ENCODE results near the gene PASK. TPM values are rescaled to one million over a fixed set of nuclear protein-coding genes. Genes with fewer than 3 reads are reported as not detected.

PASK gene
- total RNA-seq, 1 experiment from 2014 or later, result 45.8 TPM

DNA sequence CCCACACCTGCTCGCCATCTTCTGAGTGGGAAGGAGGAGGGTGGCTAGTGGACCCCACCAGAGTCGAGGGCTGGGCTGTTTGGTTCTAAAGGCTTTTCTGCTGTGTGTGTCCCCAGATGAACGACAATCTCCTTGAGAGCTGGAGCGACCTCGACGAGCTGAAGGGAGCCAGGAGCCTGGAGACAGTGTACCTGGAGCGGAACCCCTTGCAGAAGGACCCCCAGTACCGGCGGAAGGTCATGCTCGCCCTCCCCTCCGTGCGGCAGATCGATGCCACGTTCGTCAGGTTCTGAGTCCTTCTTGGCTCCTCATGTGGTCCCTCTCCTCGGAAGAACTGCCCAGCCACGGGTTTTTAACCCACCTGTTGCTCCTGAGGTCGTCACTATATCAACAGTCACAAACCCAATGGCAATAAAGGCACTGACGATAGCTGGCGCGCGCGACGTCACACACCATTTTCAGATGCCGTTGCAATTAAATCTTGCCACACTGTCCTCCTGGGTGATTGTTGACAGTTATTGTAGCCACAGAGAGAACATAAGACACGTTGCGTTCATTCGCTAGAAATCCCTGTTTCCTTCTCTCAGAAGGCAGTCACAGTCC is 33.4 kb upstream of the PASK start:
- H3K4me2 ChIP-seq (ENCODE audit: low read length), result no peak overlapping the region
- H3K4me3 ChIP-seq (replicated peaks in 1 of 2; ENCODE audit: low read depth in 1 of 2, low read length in 2 of 2), result no peak overlapping the region
- H3K36me3 ChIP-seq (ENCODE audit: control insufficient read depth in 1 of 2, insufficient read depth in 2 of 2, low read length in 2 of 2), result no peaks in the 10 kb centered on the region
- no peaks in the 10 kb centered on the region for H3K27me3 ChIP-seq (ENCODE audit: insufficient read depth, low read length)
- ChIA-PET POLR2A (no interaction called here), RAD21 (ENCODE audit: low non-redundant PET in 1 of 2, low total read pairs in 2 of 2, uncharacterized antibody in 2 of 2, unreplicated experiment in 2 of 2) (no interaction called here), CTCF (no interaction called here)
- TF ChIP-seq SIN3A (IDR thresholded peaks at IDR 0.05; ENCODE audit: low read depth) (no peak), EZH2phosphoT487 (IDR thresholded peaks at IDR 0.05; ENCODE audit: borderline replicate concordance) (no peak), EZH2 (IDR thresholded peaks at IDR 0.05) (no peak), ZFX (IDR thresholded peaks at IDR 0.05) (no peak), CEBPB (IDR thresholded peaks at IDR 0.05; ENCODE audit: low read depth) (no peak), SP1 (IDR thresholded peaks at IDR 0.05; ENCODE audit: low read depth) (no peak)
- DNase-seq (ENCODE audit: low read depth, low spot score), result no peak
- intact Hi-C loops (cut with micrococcal nuclease), result no loop called here
- no peaks in the 10 kb centered on the region for H3K9me3 ChIP-seq (ENCODE audit: control insufficient read depth in 1 of 2, insufficient read depth in 1 of 2, low read depth in 1 of 2, low read length in 2 of 2)
- H3K27ac ChIP-seq (ENCODE audit: low read depth, low read length), result no peak overlapping the region
- BruUV-seq (replicated peaks), result no TSS peak
- no peak overlapping the region for H2AFZ ChIP-seq (ENCODE audit: low read depth, low read length, poor library complexity, severe bottlenecking)
- ATAC-seq, result no peak
- H3K79me2 ChIP-seq (ENCODE audit: insufficient read depth, low read length), result no peaks in the 10 kb centered on the region
- no peak overlapping the region for H3K9ac ChIP-seq (ENCODE audit: low read length)
- H4K20me1 ChIP-seq (ENCODE audit: insufficient read depth), result no peaks in the 10 kb centered on the region
- H3K4me1 ChIP-seq (ENCODE audit: control insufficient read depth in 1 of 2, insufficient read depth in 2 of 2, low read length in 2 of 2), result no peaks in the 10 kb centered on the region
- H3K9me2 ChIP-seq (ENCODE audit: insufficient read depth), result no peaks in the 10 kb centered on the region

DNA sequence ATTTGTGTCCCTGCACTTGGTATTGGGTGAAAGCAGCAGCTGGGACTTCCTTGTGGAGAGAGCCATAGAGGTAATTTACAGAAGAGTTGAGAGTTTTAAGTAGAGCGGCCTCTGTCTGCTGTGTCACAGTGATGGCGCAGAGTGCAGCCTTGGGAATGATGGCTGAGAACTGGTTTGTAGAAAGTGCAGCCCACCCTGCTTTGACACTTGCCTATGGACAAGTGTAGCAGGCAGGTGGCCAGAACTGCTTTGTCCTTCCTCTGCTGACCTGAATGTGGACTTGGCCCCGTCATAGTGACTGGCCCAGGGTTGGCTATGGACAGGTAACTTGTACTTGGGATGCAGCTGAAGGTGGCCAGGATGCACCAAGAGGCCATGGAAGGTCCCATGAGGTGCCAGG is 32.9 kb upstream of the PASK start:
- ChIA-PET POLR2A (no interaction called here), RAD21 (ENCODE audit: low non-redundant PET in 1 of 2, low total read pairs in 2 of 2, uncharacterized antibody in 2 of 2, unreplicated experiment in 2 of 2) (no interaction called here), CTCF (no interaction called here)
- H3K9me3 ChIP-seq (ENCODE audit: control insufficient read depth in 1 of 2, insufficient read depth in 1 of 2, low read depth in 1 of 2, low read length in 2 of 2), result no peaks in the 10 kb centered on the region
- no peak overlapping the region for H3K4me3 ChIP-seq (replicated peaks in 1 of 2; ENCODE audit: low read depth in 1 of 2, low read length in 2 of 2)
- no peak overlapping the region for H3K27ac ChIP-seq (ENCODE audit: low read depth, low read length)
- DNase-seq (ENCODE audit: low read depth, low spot score) (no peak), ATAC-seq (no peak)
- no peaks in the 10 kb centered on the region for H3K36me3 ChIP-seq (ENCODE audit: control insufficient read depth in 1 of 2, insufficient read depth in 2 of 2, low read length in 2 of 2)
- H3K4me1 ChIP-seq (ENCODE audit: control insufficient read depth in 1 of 2, insufficient read depth in 2 of 2, low read length in 2 of 2), result no peaks in the 10 kb centered on the region
- TF ChIP-seq CEBPB (IDR thresholded peaks at IDR 0.05; ENCODE audit: low read depth) (no peak), ZNF274 (IDR thresholded peaks at IDR 0.05; ENCODE audit: low read depth, low read length) (no peak), ELF1 (IDR thresholded peaks at IDR 0.05; ENCODE audit: borderline replicate concordance, low read depth) (no peak), EGR1 (IDR thresholded peaks at IDR 0.05; ENCODE audit: low read depth) (no peak), SRF (IDR thresholded peaks at IDR 0.05; ENCODE audit: low read depth) (no peak), EZH2phosphoT487 (IDR thresholded peaks at IDR 0.05; ENCODE audit: borderline replicate concordance) (no peak), JUND (IDR thresholded peaks at IDR 0.05) (no peak), EZH2 (IDR thresholded peaks at IDR 0.05) (no peak), ZFX (IDR thresholded peaks at IDR 0.05) (no peak), POLR2A (IDR thresholded peaks at IDR 0.05; ENCODE audit: borderline replicate concordance, extremely low read depth, insufficient read depth, insufficient read length) (no peak)
- TF ChIP-seq, protein P1, sequence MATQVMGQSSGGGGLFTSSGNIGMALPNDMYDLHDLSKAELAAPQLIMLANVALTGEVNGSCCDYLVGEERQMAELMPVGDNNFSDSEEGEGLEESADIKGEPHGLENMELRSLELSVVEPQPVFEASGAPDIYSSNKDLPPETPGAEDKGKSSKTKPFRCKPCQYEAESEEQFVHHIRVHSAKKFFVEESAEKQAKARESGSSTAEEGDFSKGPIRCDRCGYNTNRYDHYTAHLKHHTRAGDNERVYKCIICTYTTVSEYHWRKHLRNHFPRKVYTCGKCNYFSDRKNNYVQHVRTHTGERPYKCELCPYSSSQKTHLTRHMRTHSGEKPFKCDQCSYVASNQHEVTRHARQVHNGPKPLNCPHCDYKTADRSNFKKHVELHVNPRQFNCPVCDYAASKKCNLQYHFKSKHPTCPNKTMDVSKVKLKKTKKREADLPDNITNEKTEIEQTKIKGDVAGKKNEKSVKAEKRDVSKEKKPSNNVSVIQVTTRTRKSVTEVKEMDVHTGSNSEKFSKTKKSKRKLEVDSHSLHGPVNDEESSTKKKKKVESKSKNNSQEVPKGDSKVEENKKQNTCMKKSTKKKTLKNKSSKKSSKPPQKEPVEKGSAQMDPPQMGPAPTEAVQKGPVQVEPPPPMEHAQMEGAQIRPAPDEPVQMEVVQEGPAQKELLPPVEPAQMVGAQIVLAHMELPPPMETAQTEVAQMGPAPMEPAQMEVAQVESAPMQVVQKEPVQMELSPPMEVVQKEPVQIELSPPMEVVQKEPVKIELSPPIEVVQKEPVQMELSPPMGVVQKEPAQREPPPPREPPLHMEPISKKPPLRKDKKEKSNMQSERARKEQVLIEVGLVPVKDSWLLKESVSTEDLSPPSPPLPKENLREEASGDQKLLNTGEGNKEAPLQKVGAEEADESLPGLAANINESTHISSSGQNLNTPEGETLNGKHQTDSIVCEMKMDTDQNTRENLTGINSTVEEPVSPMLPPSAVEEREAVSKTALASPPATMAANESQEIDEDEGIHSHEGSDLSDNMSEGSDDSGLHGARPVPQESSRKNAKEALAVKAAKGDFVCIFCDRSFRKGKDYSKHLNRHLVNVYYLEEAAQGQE (IDR thresholded peaks at IDR 0.05; ENCODE audit: low read depth), result no peak
- TF ChIP-seq, protein P2, sequence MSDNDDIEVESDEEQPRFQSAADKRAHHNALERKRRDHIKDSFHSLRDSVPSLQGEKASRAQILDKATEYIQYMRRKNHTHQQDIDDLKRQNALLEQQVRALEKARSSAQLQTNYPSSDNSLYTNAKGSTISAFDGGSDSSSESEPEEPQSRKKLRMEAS (IDR thresholded peaks at IDR 0.05), result no peak
- no TSS peak for BruUV-seq (replicated peaks)
- no peaks in the 10 kb centered on the region for H4K20me1 ChIP-seq (ENCODE audit: insufficient read depth)
- no peaks in the 10 kb centered on the region for H3K79me2 ChIP-seq (ENCODE audit: insufficient read depth, low read length)
- no peaks in the 10 kb centered on the region for H3K9me2 ChIP-seq (ENCODE audit: insufficient read depth)
- no peak overlapping the region for H2AFZ ChIP-seq (ENCODE audit: low read depth, low read length, poor library complexity, severe bottlenecking)
- H3K27me3 ChIP-seq (ENCODE audit: insufficient read depth, low read length), result no peaks in the 10 kb centered on the region
- no peak overlapping the region for H3K4me2 ChIP-seq (ENCODE audit: low read length)
- H3K9ac ChIP-seq (ENCODE audit: low read length), result no peak overlapping the region
- intact Hi-C loops (cut with micrococcal nuclease), result no loop called here

Data from HCT116 (cell line).